Heart right ventricle (tissue), 16 donors: ENCODE results near the gene MTUS2. TPM values are rescaled to one million over a fixed set of nuclear protein-coding genes. Genes with fewer than 3 reads are reported as not detected.

ENCODE experiments used
- ATAC-seq, 8 donors: fragments of 200-7000 bp; cut with Tn5 transposase; one replicate each; pipeline ENCODE4 v1.9.1; 2020; ENCODE audit warnings: mild to moderate bottlenecking in 8 of 8, moderate library complexity in 8 of 8, moderate number of reproducible peaks in 1 of 8
- DNase-seq, 2 donors: peaks; one replicate each; pipeline ENCODE4 v3.0.0-alpha.2; 2020
- H3K27ac ChIP-seq, 10 donors: fragments of 200-600 bp; sonication (generic) in 2 of 10; one replicate each; pipeline versions ENCODE4 v1.5.0 to v1.8.0; 2020 to 2022; ENCODE audit warnings: mild to moderate bottlenecking in 3 of 10
- H3K27me3 ChIP-seq, 7 donors: fragments of 200-600 bp; one replicate each; pipeline ENCODE4 v1.8.0; 2021 to 2022; ENCODE audit warnings: mild to moderate bottlenecking in 2 of 7
- H3K36me3 ChIP-seq, 9 donors: fragments of 200-600 bp; sonication (generic) in 1 of 9; one replicate each; pipeline versions ENCODE4 v1.5.0 to v1.8.0; 2020 to 2022; ENCODE audit warnings: mild to moderate bottlenecking in 2 of 9
- H3K4me1 ChIP-seq, 9 donors: fragments of 200-600 bp; sonication (generic) in 1 of 9; one replicate each; pipeline versions ENCODE4 v1.5.0 to v1.8.0; 2020 to 2022; ENCODE audit warnings: mild to moderate bottlenecking in 4 of 9
- H3K4me3 ChIP-seq, 10 donors: fragments of 200-600 bp; sonication (generic) in 2 of 10; one replicate each; pipeline versions ENCODE4 v1.5.0 to v1.8.0; 2020 to 2022; ENCODE audit warnings: mild to moderate bottlenecking in 7 of 10, moderate library complexity in 2 of 10
- H3K9me3 ChIP-seq, 11 donors: fragments of 200-600 bp in 10 of 11; sonication (generic) in 2 of 11; one replicate each; pipeline versions ENCODE4 v1.5.0 to v1.8.0; 2013 to 2022; ENCODE audit warnings: mild to moderate bottlenecking in 2 of 11, control low read depth in 1 of 11, moderate library complexity in 1 of 11
- CTCF ChIP-seq, 9 donors: fragments of 200-600 bp; sonication (generic) in 2 of 9; IDR thresholded peaks; one replicate each; pipeline versions ENCODE4 v1.5.0 to v1.8.0; 2021 to 2022; ENCODE audit warnings: antibody characterized with exemption in 9 of 9, mild to moderate bottlenecking in 5 of 9, moderate library complexity in 1 of 9
- WGBS, 2 donors: extraction: QIAGEN DNeasy Blood & Tissue Kit; methylation state at CpG; one replicate each; pipeline ENCODE4 v1.1.7; 2013; ENCODE audit warnings: inconsistent platforms in 1 of 2; 5-methylcytosine and 5-hydroxymethylcytosine counted together
- intact Hi-C, 10 donors: fragments of 100-400 bp; cut with DNase I; formaldehyde crosslinking; loops; one replicate each; pipeline versions ENCODE4 v1.11.1 to v1.14.2; 2022
- polyA plus RNA-seq, 2 donors: library from polyadenylated mRNA; stranded (reverse); fragments of 200-250 nt; gene quantifications; one replicate each; pipeline ENCODE4 v1.2.3, GENCODE V29; 2013
- total RNA-seq, 10 donors: library from RNA; stranded (reverse); fragmentation: NEBNext Ultra II Directional in 3 of 10; extraction: Animal tissue kit (Norgen Biotek cat#: 25700) in 3 of 10; gene quantifications; one replicate each; pipeline versions ENCODE4 v1.2.1 to v1.2.4, GENCODE V29; 2021 to 2023
- donor health status: Arrhythmogenic right ventricular cardiomyopathy.
- donor health status: ischemic (EF 13 %, LVEDD 7.1; RV severe dilation, severe dysfunction).
- donor health status: healthy with polysubstance abuse.
- donor health status: DM: no; HTN: yes; CAD: no.
- donor health status: DM: no; HTN: no; CAD: no.
- donor health status: ischemic (EF 25% LVEDD 6.9; RV normal size, moderate dysfunction).
- donor health status: ischemic (EF 25% LVEDD 5.7; RV mildly dilated, moderate dysfunction).
- donor health status: healthy.
- donor health status: DM: yes; HTN: yes; CAD: no.
- donor health status: Ischemic cardiomyopathy.
- donor health status: ischemic (EF 35%, LVEDD 5.7; RV mildly dilated, moderate dysfunction).
- donor health status: nonischemic (EF 11% LVEDD 7.7; RV severe dilation, severe dysfunction).
- donor health status: DM: yes; HTN: yes; CAD: no.
- donor health status: PGD.
- donor health status: ischemic (EF 29% LVEDD 5.4; RV normal size, mild dysfunction).
- donor health status: nonischemic (EF 23%, LVEDD 6.1; RV moderate dilation, normal function).

Gene MTUS2
- total and polyA plus RNA-seq, 12 donors = 18.7 to 159 (median 65.6) TPM

GRCh38 chr13:29361716-29362115 lies 541.6 kb downstream of the MTUS2 start:
- Histone ChIP-seq H3K27ac (no peak overlapping the region), H3K9me3 (no peaks in the 10 kb centered on the region), H3K4me1 (no peaks in the 10 kb centered on the region), H3K27me3 (no peaks in the 10 kb centered on the region), H3K36me3 (no peaks in the 10 kb centered on the region), H3K4me3 (no peak overlapping the region)
- ATAC-seq (no peak), DNase-seq (no peak)
- intact Hi-C loops = loop anchor here in 5 of 10 donors (2.0 to 10.0 kb wide), 6 partner anchors 113 to 557 kb away; partner anchors contain the start of gene MTUS2 (in 2 of the 5)
- 55 to 61% methylated on average over 3 of the region's 3 CpGs for WGBS, 2 donors
- no peak for TF ChIP-seq CTCF (IDR thresholded peaks at IDR 0.05)

- no peaks in the 10 kb centered on the region for H3K9me3 ChIP-seq
- no peaks in the 10 kb centered on the region for H3K4me1 ChIP-seq
- no peak overlapping the region for H3K4me3 ChIP-seq
- intact Hi-C loops = loop anchor here in 5 of 10 donors (2.0 to 10.0 kb wide), 6 partner anchors 112 to 558 kb away; partner anchors contain the start of gene MTUS2 (in 2 of the 5)
- H3K27ac ChIP-seq = no peak overlapping the region
- TF ChIP-seq CTCF (IDR thresholded peaks at IDR 0.05) = peak; percentile 46 to 87 (median 81)
- H3K36me3 ChIP-seq = no peaks in the 10 kb centered on the region
- no peaks in the 10 kb centered on the region for H3K27me3 ChIP-seq
- 7% methylated on average over 6 of the region's 6 CpGs for WGBS, 2 donors
- peak; percentile 67 to 89 (median 82) for ATAC-seq
- peak in 1 of 2 donors; percentile 24 for DNase-seq
Observed at GRCh38 chr13:29362849-29363604, 542.9 kb downstream of the MTUS2 start.

- peak in 8 of 9 donors; percentile 25 to 62 (median 49) for TF ChIP-seq CTCF (IDR thresholded peaks at IDR 0.05)
- no peak overlapping the region for H3K4me3 ChIP-seq
- H3K36me3 ChIP-seq = no peaks in the 10 kb centered on the region
- peaks cover 0 to 6% (median 0%) of the 10 kb centered on the region in 11 donors for H3K9me3 ChIP-seq
- H3K27me3 ChIP-seq = peaks cover 0 to 4% (median 0%) of the 10 kb centered on the region in 7 donors
- H3K27ac ChIP-seq = no peak overlapping the region
- peak in 4 of 8 donors; percentile 28 to 57 (median 38) for ATAC-seq
- H3K4me1 ChIP-seq = no peaks in the 10 kb centered on the region
- WGBS, 2 donors = 12% methylated on average over 8 of the region's 8 CpGs
- DNase-seq = no peak
- intact Hi-C loops = loop anchor here in 4 of 10 donors (5.0 to 10.0 kb wide), 5 partner anchors 106 to 564 kb away; no protein-coding TSS in a partner anchor
Observed at GRCh38 chr13:29369060-29369743, 549.1 kb downstream of the MTUS2 start.

- ATAC-seq (peak in 1 of 8 donors; percentile 15), DNase-seq (no peak)
- intact Hi-C loops = no loop called here
- Histone ChIP-seq H3K4me3 (no peak overlapping the region), H3K36me3 (no peaks in the 10 kb centered on the region), H3K27ac (no peak overlapping the region), H3K4me1 (peaks cover 0 to 7% (median 2%) of the 10 kb centered on the region in 9 donors), H3K9me3 (peaks cover 0 to 10% (median 0%) of the 10 kb centered on the region in 11 donors), H3K27me3 (no peaks in the 10 kb centered on the region)
- WGBS, 2 donors = 79 to 92% methylated on average over 4 of the region's 4 CpGs
- no peak for TF ChIP-seq CTCF (IDR thresholded peaks at IDR 0.05)
Observed at GRCh38 chr13:29379281-29379680, 559.1 kb downstream of the MTUS2 start.
